K562 (cell line): ENCODE results near the gene CLEC4E. TPM values are rescaled to one million over a fixed set of nuclear protein-coding genes. Genes with fewer than 3 reads are reported as not detected.

Experiments used
- ATAC-seq: fragments of 200-7000 bp; cut with Tn5 transposase; 3 replicates; pipeline ENCODE4 v1.9.1; 2020; ENCODE audit warnings: moderate library complexity
- BruUV-seq: library from RNA; stranded (reverse); fragments of 400-500 nt; replicated peaks from 2 replicates; lab custom pipeline; 2021; lab: Mats Ljungman, UMichigan
- CTCF ChIA-PET: fragments of 300-600 bp; formaldehyde crosslinking; extraction: SDS; loops from one replicate; lab custom pipeline; 2021; ENCODE audit warnings: low intra/inter-chr PET ratio; lab: Yijun Ruan, JAX
- POLR2A ChIA-PET: fragments of 300-600, 350-650 bp; sonication (Branson Sonifier 250); formaldehyde crosslinking; extraction: SDS; loops from one replicate; lab custom pipeline; 2021; ENCODE audit warnings: antibody characterized with exemption, inconsistent platforms; lab: Yijun Ruan, JAX
- DNase-seq, 4 experiments: peaks; one replicate each; pipeline versions ENCODE4 v3.0.0 to v3.0.0-alpha.2; 2011 to 2018; ENCODE audit warnings: low spot score in 3 of 4, mixed read lengths in 3 of 4; ENCODE audit errors: extremely low read depth in 1 of 4
- FAIRE-seq: peaks from 2 replicates; lab custom pipeline; 2011; peaks lifted over from hg19 to GRCh38; lab: Jason Lieb, UNC
- H2AFZ ChIP-seq: 2 replicates; pipeline ENCODE4 v1.6.0; 2011; ENCODE audit warnings: low read depth, low read length, control low read depth, inconsistent platforms
- H3K27ac ChIP-seq: fragments of 200-600 bp; 3 replicates; pipeline ENCODE4 v1.8.0; 2011; ENCODE audit warnings: low read depth, mild to moderate bottlenecking, control low read depth, inconsistent platforms, low read length, moderate library complexity, mixed read lengths; ENCODE audit errors: extremely low read depth
- H3K27me3 ChIP-seq, 2 experiments: fragments of 300-600 bp in 1 of 2; 2 replicates in 1 of 2; 3 replicates in 1 of 2; pipeline versions ENCODE4 v1.6.0 to v1.8.0; 2011; ENCODE audit warnings: inconsistent platforms in 2 of 2, low read length in 2 of 2, mild to moderate bottlenecking in 1 of 2, mixed read lengths in 1 of 2, moderate library complexity in 1 of 2; ENCODE audit not compliant: control insufficient read depth in 2 of 2, insufficient read depth in 2 of 2
- H3K36me3 ChIP-seq: fragments of 300-600 bp; 3 replicates; pipeline ENCODE4 v1.8.0; 2011; ENCODE audit warnings: mild to moderate bottlenecking, low read length, inconsistent platforms; ENCODE audit not compliant: control insufficient read depth, insufficient read depth
- H3K4me1 ChIP-seq, 2 experiments: fragments of 200-600 bp in 1 of 2; replicated peaks in 1 of 2; 2 replicates in 1 of 2; 3 replicates in 1 of 2; pipeline versions ENCODE4 v1.5.1 to v1.8.0; 2011; ENCODE audit warnings: inconsistent platforms in 2 of 2, low read length in 2 of 2, mild to moderate bottlenecking in 1 of 2, mixed read lengths in 1 of 2, moderate library complexity in 1 of 2; ENCODE audit not compliant: control insufficient read depth in 2 of 2, insufficient read depth in 2 of 2
- H3K4me2 ChIP-seq: 2 replicates; pipeline ENCODE4 v1.6.1; 2011; ENCODE audit warnings: low read length, control low read depth, inconsistent platforms, mixed read lengths; ENCODE audit not compliant: insufficient read depth
- H3K4me3 ChIP-seq: fragments of 200-600 bp; sonication (generic), shearing (Covaris generic); 2 replicates; pipeline ENCODE4 v1.5.1; 2016; ENCODE audit warnings: control low read depth, inconsistent platforms
- H3K79me2 ChIP-seq: fragments of 200-600 bp; 3 replicates; pipeline ENCODE4 v1.8.0; 2011; ENCODE audit warnings: low read length, inconsistent platforms; ENCODE audit not compliant: control insufficient read depth, insufficient read depth
- H3K9ac ChIP-seq, 2 experiments: 2 replicates each; pipeline versions ENCODE4 v1.6.0 to v1.6.1; 2011; ENCODE audit warnings: low read depth in 2 of 2, low read length in 2 of 2, control low read depth in 1 of 2, inconsistent platforms in 1 of 2, mild to moderate bottlenecking in 1 of 2, mixed read lengths in 1 of 2; ENCODE audit not compliant: insufficient read depth in 1 of 2
- H3K9me1 ChIP-seq: one replicate; pipeline ENCODE4 v1.6.0; 2011; ENCODE audit warnings: inconsistent platforms, mild to moderate bottlenecking, low read length, moderate library complexity; ENCODE audit not compliant: control insufficient read depth, insufficient read depth
- H3K9me3 ChIP-seq: replicated peaks from 2 replicates; pipeline ENCODE4 v1.5.1; 2011; ENCODE audit warnings: low read depth, low read length, inconsistent platforms; ENCODE audit not compliant: control insufficient read depth, insufficient read depth
- H4K20me1 ChIP-seq: replicated peaks from 2 replicates; pipeline ENCODE4 v1.6.1; 2011; ENCODE audit warnings: low read length, inconsistent platforms, mixed read lengths; ENCODE audit not compliant: control insufficient read depth, insufficient read depth
- FOXJ2 ChIP-seq: fragments of 200-800 bp; sonication (Bioruptor generic); IDR thresholded peaks from 2 replicates; pipeline ENCODE4 v1.6.1; 2016; ENCODE audit warnings: missing genetic modification characterization, missing compliant biosample characterization
- KAT7 ChIP-seq: sonication (generic); formaldehyde crosslinking; IDR thresholded peaks from 2 replicates; pipeline ENCODE4 v1.8.0; 2022; ENCODE audit warnings: missing genetic modification reagents, mild to moderate bottlenecking, borderline replicate concordance
- RHOXF2B ChIP-seq: fragments of 250-450 bp; sonication (Bioruptor Pico); conservative IDR thresholded peaks from 2 replicates; pipeline ENCODE4 v1.5.1; 2021
- SNRNP70 ChIP-seq: fragments of 200-400 bp; formaldehyde crosslinking; optimal IDR thresholded peaks from 2 replicates; pipeline ENCODE3; 2017; ENCODE audit warnings: low read depth, low read length
- WGBS: fragments of 100-300 bp; shearing (Covaris generic); methylation state at CpG from one replicate; pipeline ENCODE4 v1.1.6; 2016; ENCODE audit warnings: low coverage, mixed read lengths; ENCODE audit not compliant: insufficient coverage; ENCODE audit errors: missing lambda C conversion rate; 5-methylcytosine and 5-hydroxymethylcytosine counted together
- in situ Hi-C: fragments of 300-500 bp; cut with MboI; formaldehyde crosslinking; loops from 4 replicates; pipeline ENCODE4 v1.15.0; 2018; ENCODE audit warnings: inconsistent platforms, mixed read lengths
- intact Hi-C: fragments of 100-400 bp; cut with micrococcal nuclease; formaldehyde crosslinking; loops from 2 replicates; pipeline ENCODE4 v1.14.2; 2022
- polyA plus RNA-seq, 8 experiments: library from polyadenylated mRNA; depleted of rRNA in 4 of 8; stranded (reverse) in 5 of 8; unstranded in 3 of 8; fragments of >200 nt; fragmentation: Nextera tagmentation in 2 of 8; fragmentation: Illumina TruSeq in 1 of 8; extraction: Ambion mirVana in 2 of 8; extraction: Trizol in 1 of 8; gene quantifications; 2 replicates each; pipeline versions ENCODE4 v1.2.1 to v1.2.3, GENCODE V29; 2011 to 2014; ENCODE audit warnings: inconsistent platforms in 1 of 8, missing spikeins in 1 of 8
- total RNA-seq, 7 experiments: library from RNA; depleted of rRNA in 6 of 7; stranded (reverse); fragments of >200 nt in 6 of 7; fragmentation: Illumina TruSeq in 2 of 7; extraction: Trizol in 2 of 7; gene quantifications; 2 replicates each; pipeline versions ENCODE4 v1.2.1 to v1.2.3, GENCODE V29; 2011 to 2021; ENCODE audit warnings: low replicate concordance in 1 of 7
- TF ChIP-seq, protein P1 (sequence below), 2 experiments: fragments of 450-650 bp; conservative IDR thresholded peaks; 2 replicates each; pipeline ENCODE4 v1.6.1; 2017; ENCODE audit warnings: mild to moderate bottlenecking in 2 of 2, moderate library complexity in 2 of 2

Gene CLEC4E
- total and polyA plus RNA-seq, 9 of the 15 experiments (the other 6 are each of a cell fraction or from before 2014, with no cell fraction given) = not detected

DNA sequence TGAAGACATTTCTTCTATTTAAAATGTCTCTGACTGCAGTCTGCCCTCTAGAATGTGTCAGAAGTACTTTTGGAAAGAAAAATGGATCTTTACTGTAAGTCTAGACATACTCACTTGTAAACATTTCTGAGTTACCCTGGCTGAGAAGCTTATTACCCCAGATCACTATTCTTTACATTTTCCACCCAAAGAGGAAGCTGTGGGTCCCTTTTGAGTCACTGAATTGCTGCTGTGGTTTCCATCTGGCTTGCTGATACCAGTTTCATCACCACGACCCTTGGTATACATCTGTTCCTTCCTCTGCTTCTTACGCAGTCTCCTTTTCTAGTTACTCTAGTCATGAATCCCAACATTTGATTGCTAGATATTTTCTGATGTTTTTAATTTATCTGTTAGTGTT, 47.6 kb downstream of the CLEC4E start:
- H3K27me3 ChIP-seq = peaks cover 0 to 2% of the 10 kb centered on the region in 2 experiments; a peak in 1 of 5 replicates
- ATAC-seq (no peak), DNase-seq (no peak), FAIRE-seq (no peak)
- no peak overlapping the region for H3K9ac ChIP-seq
- no TSS peak for BruUV-seq
- intact Hi-C loops = no loop called here
- H4K20me1 ChIP-seq = no peaks in the 10 kb centered on the region
- H3K36me3 ChIP-seq = no peaks in the 10 kb centered on the region
- no peak overlapping the region for H2AFZ ChIP-seq
- TF ChIP-seq SNRNP70 (no peak), KAT7 (CRISPR knock-in tag) (no peak), RHOXF2B (CRISPR knock-in tag) (no peak), FOXJ2 (tag) (no peak)
- TF ChIP-seq, protein P1, sequence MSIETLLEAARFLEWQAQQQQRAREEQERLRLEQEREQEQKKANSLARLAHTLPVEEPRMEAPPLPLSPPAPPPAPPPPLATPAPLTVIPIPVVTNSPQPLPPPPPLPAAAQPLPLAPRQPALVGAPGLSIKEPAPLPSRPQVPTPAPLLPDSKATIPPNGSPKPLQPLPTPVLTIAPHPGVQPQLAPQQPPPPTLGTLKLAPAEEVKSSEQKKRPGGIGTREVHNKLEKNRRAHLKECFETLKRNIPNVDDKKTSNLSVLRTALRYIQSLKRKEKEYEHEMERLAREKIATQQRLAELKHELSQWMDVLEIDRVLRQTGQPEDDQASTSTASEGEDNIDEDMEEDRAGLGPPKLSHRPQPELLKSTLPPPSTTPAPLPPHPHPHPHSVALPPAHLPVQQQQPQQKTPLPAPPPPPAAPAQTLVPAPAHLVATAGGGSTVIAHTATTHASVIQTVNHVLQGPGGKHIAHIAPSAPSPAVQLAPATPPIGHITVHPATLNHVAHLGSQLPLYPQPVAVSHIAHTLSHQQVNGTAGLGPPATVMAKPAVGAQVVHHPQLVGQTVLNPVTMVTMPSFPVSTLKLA (conservative IDR thresholded peaks at IDR 0.05) = no peak
- CTCF ChIA-PET = no interaction called here
- no peaks in the 10 kb centered on the region for H3K4me1 ChIP-seq
- in situ Hi-C loops = no loop called here
- H3K4me3 ChIP-seq = no peak overlapping the region
- H3K79me2 ChIP-seq = no peaks in the 10 kb centered on the region
- no peaks in the 10 kb centered on the region for H3K9me1 ChIP-seq
- H3K9me3 ChIP-seq = no peaks in the 10 kb centered on the region
- WGBS = 4% methylated on average over 2 of the region's 2 CpGs
- POLR2A ChIA-PET = no interaction called here
- H3K4me2 ChIP-seq = no peak overlapping the region
- H3K27ac ChIP-seq = no peak overlapping the region
